GM19452 (cell line): ENCODE measurements around the gene DMC1.
"Not testable (repeated sequence)": the region's sequence is repeated elsewhere in the genome, so short reads cannot be mapped to it uniquely, and the experiment has no call there.

ENCODE experiments used
- ATAC-seq: cut with Tn5 transposase; IDR thresholded peaks from one replicate; pipeline ENCODE4 v1.9.1; 2021; ENCODE audit not compliant: unreplicated experiment

Gene DMC1, protein sequence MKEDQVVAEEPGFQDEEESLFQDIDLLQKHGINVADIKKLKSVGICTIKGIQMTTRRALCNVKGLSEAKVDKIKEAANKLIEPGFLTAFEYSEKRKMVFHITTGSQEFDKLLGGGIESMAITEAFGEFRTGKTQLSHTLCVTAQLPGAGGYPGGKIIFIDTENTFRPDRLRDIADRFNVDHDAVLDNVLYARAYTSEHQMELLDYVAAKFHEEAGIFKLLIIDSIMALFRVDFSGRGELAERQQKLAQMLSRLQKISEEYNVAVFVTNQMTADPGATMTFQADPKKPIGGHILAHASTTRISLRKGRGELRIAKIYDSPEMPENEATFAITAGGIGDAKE

DNA sequence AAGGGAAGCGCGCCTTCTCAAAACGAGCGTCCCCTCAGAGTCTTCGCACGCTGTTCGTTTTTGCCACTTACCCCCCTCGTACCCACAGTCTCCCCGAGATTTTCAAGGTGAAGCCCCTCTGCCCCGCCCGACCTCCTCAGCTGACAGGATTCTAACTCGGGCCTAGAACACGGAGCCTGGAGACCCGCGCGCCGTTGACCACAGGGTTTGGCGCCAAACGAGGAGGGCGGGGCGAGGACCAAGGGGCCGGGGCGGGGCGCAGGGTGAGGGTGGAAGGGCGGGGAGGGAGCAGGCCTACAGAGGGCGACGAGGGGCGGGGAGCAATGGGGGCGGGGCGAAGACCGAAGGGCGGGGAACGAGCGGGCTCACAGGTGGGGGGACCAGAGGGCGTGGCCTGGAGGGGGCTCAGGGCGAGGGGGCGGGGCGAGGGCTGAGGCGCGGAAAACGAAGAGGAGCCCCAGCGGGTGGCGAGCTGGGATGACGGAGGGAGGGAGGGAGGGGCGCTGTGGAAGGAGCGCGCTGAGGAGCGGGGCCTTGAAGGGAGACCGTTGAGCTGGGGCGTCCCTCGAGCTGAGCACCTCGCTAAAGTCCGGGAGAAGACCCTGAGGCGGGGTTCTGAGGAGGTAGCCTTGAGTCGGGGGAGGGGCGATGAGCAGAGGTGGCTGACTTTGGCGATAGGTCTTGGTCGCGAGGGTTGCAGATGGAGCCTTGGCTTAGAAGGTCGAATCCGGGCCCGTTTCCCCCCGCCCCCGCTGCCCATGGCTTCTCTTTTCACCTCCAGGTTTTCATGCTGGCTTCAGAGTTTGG lies at the start of gene DMC1:
DMC1 (minus strand) TSS at position 212 of the 807 bp plus-strand sequence. CDS start 1,927 bp downstream, outside the sequence.
- no peak for ATAC-seq

DNA sequence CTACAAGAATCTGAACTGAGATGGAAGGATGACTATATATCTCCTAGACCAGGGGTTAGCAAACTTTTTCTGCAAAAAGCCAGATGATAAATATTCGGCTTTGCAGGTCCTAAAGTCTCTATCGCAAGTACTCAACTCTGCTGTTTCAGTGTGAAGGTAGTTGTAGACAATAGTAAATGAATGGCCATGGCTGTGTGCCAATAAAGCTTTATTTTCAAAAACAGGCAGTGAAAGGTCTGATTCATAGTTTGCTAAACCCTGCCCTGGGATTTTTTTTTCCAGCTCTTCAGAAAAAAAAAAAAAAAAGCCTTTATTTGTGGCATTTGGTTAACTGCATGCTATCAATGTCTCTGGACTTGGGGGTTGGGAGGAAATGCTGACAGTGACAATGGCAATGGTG lies 48.7 kb upstream of the DMC1 start:
- ATAC-seq: no peak

DNA sequence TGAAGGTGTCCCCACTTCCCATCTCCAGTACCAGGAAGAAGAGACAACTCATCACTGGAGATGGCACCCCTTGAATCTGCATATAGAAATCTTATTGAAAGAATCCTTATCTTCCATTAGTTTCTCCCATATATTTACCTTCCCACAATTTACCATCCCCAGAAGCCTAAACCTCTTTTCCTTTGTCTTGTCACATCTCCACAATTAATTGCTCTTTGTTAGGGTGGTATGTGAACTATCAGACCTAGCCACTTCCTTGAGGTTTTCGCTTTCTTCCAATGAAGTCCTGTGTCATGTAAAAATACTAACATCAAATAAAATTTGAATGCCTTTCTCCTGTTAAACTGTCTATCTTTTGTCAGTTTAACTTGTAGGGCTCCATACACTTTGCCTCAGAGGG lies 48.3 kb upstream of the DMC1 start:
- no peak for ATAC-seq

DNA sequence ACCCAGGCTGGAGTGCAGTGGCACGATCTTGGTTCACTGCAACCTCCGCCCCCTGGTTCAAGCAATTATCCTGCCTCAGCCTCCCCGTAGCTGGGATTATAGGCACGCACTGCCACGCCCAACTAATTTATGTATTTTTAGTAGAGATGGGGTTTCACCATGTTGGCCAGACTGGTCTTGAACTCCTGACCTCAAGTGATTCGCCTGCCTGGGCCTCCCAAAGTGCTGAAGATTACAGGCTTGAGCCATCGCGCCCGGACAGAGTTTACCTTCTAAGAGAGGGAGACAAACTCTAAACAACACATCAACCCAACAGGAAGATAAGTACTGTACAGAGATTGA lies 45.1 kb upstream of the DMC1 start:
- not testable (repeated sequence) for ATAC-seq

DNA sequence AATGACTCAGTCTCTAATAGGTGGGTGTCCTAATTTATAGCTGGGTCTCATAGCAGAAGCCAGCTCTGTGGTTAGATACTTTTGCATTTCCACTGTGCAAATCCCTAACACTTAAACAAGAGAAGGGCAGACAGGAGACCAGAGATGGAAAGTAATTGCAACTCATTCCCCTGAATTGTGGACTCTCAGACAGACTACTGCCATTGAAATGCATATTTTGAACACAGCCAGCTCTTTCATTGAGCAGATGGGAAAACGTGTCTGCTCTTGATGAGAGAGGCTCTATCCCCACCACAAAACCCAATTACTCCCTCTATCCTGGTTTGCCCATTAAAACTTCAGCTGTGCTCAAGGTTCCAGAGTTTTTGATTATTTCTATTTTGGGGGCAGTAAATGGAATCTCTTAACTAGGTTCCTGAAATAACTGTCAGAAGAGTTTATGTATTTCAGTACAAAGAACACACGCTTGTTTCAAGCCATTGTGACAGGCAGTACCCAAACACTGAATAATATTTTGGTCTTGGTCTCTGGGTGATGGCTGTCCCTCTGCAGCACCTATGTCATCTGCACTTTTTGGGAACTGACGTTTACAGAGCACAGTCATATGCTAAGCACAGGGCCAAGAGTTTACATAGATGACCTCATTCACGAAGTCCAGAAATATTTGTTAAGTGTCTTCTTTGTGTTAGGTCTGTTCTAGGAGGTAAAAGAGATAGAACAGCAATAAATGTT lies 44.5 kb upstream of the DMC1 start:
- no peak for ATAC-seq

DNA sequence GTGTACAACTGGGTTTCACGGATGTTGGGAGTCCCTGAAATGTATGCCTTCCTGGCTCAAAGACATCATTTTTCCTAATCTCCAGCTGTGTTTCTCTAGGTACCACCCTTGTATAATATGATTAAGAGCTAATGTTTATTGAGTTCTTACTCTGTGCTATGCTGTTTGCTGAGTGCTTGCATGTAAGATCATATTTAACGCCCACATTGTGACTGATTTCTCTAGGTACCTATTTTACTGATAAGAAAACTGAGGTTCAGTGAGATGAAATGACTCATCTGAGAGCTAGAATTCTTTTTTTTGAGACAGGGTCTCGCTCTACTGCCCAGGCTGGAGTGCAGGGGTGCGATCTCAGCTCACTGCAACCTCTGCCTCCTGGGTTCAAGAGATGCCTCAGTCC lies 43.6 kb upstream of the DMC1 start:
- no peak for ATAC-seq

DNA sequence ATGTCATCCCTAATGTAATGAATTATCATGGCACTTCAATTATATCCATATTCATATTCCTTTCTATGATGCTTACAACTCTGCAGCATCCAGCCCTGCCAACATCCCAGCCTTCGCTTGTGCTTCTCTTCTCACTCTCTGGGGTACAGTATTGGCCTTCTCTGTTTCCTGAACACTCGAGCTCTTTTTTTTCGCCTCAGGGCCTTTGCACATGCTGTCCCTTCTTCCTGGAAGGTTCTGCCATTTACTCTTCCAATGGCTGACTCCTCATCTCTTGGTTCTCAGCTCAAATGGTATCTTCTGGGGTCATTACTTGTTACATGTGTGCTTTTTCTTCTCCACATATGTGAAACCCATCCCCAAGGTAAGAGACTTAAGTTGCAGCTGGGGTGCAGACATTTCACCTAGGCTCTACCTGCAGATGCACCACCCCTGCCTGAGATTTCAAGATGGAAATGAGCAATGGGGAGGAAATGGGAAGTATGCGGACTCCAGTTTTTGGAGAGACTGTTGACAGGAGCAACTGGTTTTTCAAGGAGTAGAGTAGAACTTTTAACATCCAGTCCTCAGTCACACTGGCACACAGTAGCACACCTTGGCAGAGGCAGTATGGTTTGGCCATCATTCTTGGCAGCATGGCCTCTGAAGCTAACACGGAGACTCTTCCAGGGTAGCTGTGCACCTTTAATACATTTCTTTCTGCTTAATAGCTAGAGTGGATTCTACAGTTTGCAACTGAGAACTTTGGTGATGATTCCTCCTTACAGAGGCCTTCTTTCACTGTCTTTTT lies 42.4 kb upstream of the DMC1 start:
- ATAC-seq: no peak

DNA sequence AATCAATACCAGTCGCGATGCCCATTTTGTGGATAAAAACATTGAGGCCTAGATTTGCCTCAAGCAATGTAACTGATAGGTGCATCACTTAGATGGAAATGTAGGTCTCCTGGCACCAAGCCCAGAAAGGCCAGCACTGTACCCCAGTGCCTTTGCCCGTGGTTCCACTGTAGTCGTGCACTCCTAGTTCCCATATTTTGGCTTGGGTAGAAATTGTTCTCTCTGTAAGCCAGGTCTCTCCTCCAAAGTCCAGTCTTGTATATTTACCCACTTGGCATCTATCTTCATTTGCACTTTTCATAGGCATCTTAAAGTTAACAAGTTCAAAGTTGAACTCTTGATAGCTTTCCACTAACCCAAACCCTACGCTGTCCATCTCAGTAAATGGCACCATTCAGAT lies 41.6 kb upstream of the DMC1 start:
- no peak for ATAC-seq

DNA sequence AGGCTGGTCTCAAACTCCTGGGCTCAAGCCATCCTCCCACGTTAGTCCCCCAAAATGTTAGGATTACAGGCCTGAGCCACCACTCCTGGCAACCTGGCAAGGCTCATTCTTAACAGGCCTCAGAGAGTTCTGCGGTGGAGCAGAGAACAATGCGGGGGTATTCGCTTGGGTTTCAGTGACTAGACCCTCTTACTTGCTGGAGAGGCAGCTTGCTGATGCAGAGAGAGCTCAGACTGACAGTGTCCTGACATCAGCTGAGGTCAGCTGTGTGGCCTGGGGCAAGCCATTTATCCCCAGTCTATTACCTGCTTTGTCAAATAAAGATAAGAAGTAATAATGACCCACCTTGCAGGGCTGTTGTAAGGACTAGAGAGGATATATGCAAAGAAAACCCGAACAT lies 40.3 kb upstream of the DMC1 start:
- ATAC-seq: no peak

DNA sequence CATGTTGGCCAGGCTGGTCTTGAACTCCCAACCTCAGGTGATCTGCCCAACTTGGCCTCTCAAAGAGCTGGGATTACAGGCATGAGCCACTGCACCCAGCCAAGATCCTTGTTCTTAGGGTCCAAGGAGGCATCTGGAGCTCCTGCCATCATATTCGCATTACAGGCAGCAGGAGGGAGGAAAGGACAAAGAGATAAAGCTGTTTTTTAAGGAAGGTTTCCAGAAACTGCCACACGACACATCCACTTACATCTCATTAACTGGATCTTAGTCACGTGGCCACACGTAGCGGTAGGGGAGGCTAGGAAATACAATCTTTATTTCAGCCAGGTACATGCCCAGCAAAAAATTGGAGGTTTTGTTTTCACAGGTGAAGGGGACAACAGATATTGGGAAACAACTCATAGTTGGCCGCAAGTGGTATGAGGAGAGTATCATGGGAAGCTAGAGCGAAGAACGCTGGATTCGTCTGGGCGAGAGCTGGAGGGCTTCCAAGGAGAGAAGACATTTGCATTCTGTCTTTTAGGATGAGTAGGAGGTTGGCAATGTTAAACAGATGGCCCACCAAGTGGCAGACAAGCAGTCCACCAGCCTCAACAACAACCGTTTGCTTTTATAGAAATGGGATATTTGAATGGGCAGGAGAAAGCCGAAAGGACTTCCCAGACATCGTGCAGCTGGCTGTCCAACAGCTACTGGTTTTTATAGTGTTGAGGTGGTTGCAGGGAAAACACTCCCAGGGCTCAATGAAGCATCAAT lies 39.2 kb upstream of the DMC1 start:
- no peak for ATAC-seq

DNA sequence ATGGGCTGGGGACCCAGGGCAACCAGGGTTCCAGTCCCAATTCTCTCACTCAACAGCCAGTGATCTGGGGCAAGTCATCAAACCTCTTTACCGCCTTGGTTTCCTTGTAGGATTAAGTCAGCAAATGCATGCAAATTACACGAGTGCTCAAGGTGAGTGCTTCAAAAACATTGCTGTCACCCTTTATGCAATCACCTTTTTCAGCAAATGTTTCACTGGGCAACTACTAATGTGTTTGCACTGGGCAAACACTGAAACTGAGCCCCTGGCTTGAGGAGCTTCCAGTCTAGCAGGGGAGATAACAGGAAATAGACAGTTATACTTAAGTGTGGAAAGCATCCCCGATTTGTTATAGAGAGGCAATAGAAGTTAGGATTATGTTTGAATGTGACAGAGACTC lies 37.7 kb upstream of the DMC1 start:
- ATAC-seq: no peak

DNA sequence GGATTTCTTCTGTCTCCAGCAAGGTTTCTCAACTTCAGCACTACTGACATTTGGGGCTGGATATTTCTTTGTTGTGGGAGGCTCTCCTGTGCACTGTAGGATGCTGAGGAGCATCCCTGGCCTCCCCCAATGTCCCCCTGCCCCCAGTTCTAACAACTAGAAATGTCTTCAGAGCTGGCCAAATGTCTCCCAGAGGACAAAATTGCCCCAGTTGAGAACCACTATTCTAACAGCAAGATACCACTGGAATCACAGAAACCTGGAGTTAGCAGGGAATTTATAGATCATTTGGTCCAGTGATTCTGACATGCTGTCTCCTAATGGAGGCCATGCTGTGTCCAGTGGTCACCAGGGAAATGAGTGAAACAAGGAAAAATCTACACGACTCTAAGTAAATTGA lies 32.2 kb upstream of the DMC1 start:
- ATAC-seq: no peak

DNA sequence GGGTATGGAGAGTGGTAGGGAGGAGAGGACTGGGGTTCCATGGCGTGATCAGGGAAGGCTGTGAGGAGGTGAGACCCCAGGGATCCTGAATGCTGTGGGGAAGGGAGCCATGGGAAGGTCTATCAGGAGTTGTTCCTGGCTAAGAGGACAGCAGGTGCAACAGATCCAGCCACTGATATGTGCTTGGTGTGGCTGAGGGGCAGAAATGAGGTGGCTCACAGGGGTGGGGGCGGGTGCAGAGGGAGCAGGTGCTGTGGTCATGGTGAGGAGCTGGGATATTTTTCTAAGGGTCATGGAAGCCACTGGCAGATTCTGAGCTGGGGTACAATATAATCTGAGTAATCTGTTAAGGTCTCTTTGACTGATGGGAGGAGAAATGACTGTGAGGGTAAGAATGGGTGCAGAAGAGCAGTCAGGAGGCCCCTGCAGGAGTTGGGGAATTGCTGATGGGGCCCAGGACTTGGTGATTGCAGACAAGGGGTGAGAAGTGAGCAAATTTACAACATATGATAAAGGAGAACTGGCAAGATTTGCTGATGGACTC lies 31.3 kb upstream of the DMC1 start:
- no peak for ATAC-seq

DNA sequence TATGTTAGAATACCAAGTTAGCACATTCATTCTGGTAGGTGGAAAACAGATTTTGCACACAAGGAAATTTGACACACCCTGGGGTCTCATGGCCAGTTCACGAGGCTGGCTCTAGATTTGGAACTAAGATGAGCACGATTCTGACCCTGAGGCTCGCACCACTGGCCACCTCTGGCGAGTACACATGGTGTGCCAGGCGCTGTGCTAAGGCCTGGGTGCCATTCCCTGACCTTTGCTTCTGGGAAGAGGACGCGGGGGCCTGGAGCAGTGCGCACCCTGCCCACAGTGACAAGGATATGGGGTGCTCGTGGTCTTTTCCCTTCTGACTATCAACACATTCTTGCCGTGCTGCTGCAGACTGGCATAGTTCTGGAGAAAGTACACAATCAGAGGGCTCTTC lies 29.5 kb upstream of the DMC1 start:
- no peak for ATAC-seq

DNA sequence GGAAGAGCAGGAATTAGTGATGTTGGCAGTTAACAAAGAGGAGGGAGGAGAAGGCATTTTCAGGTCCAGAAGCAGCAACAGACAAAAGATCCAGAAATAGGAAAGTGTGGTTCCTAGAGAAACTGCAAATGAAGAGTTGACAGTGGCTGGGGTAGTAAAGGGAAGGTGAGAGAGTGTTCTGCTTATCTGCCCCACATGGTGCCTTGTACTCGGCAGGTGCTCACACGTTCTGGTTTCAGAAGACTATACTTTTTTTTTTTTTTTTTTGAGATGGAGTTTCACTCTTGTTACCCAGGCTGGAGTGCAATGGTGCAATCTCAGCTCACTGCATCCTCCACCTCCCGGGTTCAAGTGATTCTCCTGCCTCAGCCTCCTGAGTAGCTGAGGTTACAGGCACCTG lies 12.9 kb upstream of the DMC1 start:
- not testable (repeated sequence) for ATAC-seq

DNA sequence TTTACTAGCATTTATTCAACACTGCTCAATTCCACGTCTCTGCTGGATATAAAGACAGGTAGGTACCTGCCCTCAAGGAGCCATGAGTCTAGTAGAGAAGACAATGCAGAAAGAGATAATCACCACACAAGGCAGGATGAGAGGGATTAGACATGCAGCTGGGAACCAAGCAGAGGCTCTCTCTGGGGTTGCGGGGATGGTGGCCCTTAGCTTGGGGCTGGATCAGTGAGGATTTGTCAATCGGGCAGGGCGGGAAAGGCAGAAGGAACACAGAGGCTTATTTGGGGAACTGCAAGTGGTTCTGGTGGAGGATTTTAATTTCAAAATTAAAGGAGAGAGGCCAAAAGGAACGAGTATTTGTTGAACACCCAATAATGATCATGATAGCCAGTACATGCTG lies 8.5 kb upstream of the DMC1 start:
- no peak for ATAC-seq

DNA sequence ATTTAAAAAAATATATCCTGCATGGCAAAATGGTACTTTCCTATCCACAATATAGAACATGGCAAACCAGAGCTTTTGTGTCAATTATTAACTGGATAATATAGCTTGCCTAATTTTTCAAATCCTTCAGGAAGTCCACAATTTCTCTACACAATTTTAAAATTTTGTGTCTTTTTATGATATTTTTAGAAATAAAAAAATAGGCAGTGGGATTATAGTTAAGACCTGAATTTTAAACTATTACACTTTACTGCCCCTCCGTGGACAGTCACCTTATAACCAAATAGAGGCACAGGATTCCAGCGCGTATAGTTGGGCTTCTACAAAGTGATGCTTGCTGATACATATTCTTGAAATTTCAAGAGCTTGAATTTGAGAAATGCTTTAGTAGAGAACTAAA lies 2.1 kb upstream of the DMC1 start:
- ATAC-seq: no peak

DNA sequence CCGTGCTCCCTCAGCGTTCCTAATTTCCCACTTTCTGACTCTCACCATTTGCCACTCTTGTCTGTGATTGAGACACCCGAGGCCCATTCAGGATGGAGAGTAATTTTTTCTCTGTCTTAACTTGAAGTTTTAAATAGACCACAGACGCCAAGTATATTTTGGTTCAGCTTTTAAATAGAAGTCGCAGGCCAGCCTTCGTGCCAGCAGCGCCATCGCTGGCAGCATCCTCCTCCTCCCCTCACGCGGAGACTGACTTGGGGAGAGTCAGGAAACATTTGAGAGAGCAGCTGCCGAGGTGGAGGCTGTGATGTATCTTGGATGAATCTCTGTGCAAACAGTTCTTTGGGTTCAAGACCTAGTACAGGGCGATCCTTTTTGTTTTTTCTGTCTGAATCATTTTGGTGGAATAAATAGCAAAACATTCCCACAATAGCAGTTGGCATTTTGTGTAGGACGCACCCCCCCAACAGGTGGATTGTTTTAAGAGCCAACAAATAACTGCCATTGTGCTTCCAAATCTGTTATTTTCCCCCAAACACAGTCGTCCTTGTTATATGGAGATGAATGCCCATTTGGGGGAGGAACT lies 889 bp upstream of the DMC1 start:
- ATAC-seq: no peak

DNA sequence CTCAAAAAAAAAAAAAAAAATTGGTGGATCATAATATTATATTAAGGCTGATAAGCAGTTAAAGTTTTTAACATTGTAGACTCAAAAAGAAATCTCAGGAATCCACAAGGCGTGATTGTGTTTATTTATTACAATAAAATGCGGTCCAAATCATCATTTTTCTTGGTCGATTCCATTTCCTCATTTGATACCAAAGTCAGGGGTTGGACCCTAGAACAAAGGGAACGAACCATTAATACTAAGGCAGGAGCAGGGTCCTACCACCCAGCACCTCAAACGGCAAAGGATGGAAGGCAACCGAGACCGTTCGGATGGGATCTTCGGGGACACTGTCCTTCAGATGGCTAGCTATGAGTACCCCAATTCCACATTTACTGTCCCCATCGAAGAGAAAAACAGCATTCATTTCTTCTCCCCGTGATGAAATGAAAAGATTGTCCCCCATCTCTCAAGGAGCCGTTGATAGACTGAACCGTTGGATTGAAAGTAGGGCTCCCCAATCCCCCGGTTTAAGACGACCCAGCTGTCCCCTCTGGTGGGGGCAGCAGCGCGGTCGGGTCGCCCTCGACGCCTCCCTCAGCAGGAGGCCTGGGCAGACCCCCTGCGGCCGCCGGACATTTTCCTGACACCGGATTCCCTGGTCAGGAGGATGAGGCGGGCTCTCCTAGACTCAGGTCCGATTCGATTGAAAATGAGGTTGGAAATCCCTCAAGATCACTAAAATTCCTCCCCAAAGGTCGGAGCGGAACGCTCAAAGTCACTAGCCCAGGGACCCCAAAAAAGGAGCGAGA lies 607 bp downstream of the DMC1 start:
- ATAC-seq: no peak
